Adrenal gland (tissue), 5 donors: ENCODE data around the gene ECT2L.
"Not testable (repeated sequence)": the region's sequence is repeated elsewhere in the genome, so short reads cannot be mapped to it uniquely, and the experiment has no call there.

Source experiments
- CTCF ChIP-seq, 6 experiments: fragments of 450-650 bp in 4 of 6; fragments of 200-600 bp in 2 of 6; sonication (generic) in 1 of 6; IDR thresholded peaks; 1 replicate in 5 of 6; 2 replicates in 1 of 6; pipeline versions ENCODE4 v1.5.1 to v1.8.0; 2016 to 2021; ENCODE audit warnings: antibody characterized with exemption in 6 of 6, mild to moderate bottlenecking in 2 of 6, moderate library complexity in 1 of 6
- POLR2A ChIP-seq, 2 donors: fragments of 450-650 bp; IDR thresholded peaks; one replicate each; pipeline ENCODE4 v1.6.1; 2017; ENCODE audit warnings: antibody characterized with exemption in 2 of 2, mild to moderate bottlenecking in 2 of 2, moderate library complexity in 1 of 2
- donor health status: DM: no; HTN: no; CAD: no.

GRCh38 chr6:138936873-138937272, 141.0 kb downstream of the ECT2L start:
- TF ChIP-seq CTCF, POLR2A (IDR thresholded peaks at IDR 0.05): not testable (repeated sequence)
